ENCODE results near the gene SAA2. TPM values are rescaled to one million over a fixed set of nuclear protein-coding genes. Genes with fewer than 3 reads are reported as not detected.
"Not testable (repeated sequence)": the region's sequence is repeated elsewhere in the genome, so short reads cannot be mapped to it uniquely, and the experiment has no call there.

SAA2 gene
- total RNA-seq, 1 donor, result 0.43 TPM

GRCh38 chr11:18277565-18278271 lies 29.2 kb upstream of the SAA2 start:
- no peak overlapping the region for H3K4me3 ChIP-seq (ENCODE audit: low read depth, low read length)
- TF ChIP-seq CTCF (IDR thresholded peaks at IDR 0.05; ENCODE audit: insufficient read depth, low read depth, low read length), result no peak
- peak; percentile 49 for DNase-seq (ENCODE audit: low read depth)

GRCh38 chr11:18271206-18271605 lies 22.7 kb upstream of the SAA2 start:
- no peak overlapping the region for H3K4me3 ChIP-seq (ENCODE audit: low read depth, low read length)
- no peak for DNase-seq (ENCODE audit: low read depth)
- no peak for TF ChIP-seq CTCF (IDR thresholded peaks at IDR 0.05; ENCODE audit: insufficient read depth, low read depth, low read length)

GRCh38 chr11:18270102-18270501 lies 21.6 kb upstream of the SAA2 start:
- TF ChIP-seq CTCF (IDR thresholded peaks at IDR 0.05; ENCODE audit: insufficient read depth, low read depth, low read length), result no peak
- no peak for DNase-seq (ENCODE audit: low read depth)
- H3K4me3 ChIP-seq (ENCODE audit: low read depth, low read length), result no peak overlapping the region

GRCh38 chr11:18269252-18269651 lies 20.8 kb upstream of the SAA2 start:
- not testable (repeated sequence) for H3K4me3 ChIP-seq (ENCODE audit: low read depth, low read length); DNase-seq (ENCODE audit: low read depth)

GRCh38 chr11:18267335-18268133 lies 19.1 kb upstream of the SAA2 start:
- not testable (repeated sequence) for H3K4me3 ChIP-seq (ENCODE audit: low read depth, low read length); DNase-seq (ENCODE audit: low read depth)

- DNase-seq (ENCODE audit: low read depth), result peak; percentile 25
- no peak within 1 kb of the TSS for H3K4me3 ChIP-seq (ENCODE audit: low read depth, low read length)
- no peak for TF ChIP-seq CTCF (IDR thresholded peaks at IDR 0.05; ENCODE audit: insufficient read depth, low read depth, low read length)
Observed at GRCh38 chr11:18265949-18266348, 17.5 kb upstream of the SAA2 start, which contains the start of gene SAA1. TSS of gene SAA1 (plus strand) at chr11:18266264. CDS start at chr11:18266888, 624 bp downstream.

GRCh38 chr11:18264677-18265555 lies 16.4 kb upstream of the SAA2 start:
- no peak for TF ChIP-seq CTCF (IDR thresholded peaks at IDR 0.05; ENCODE audit: insufficient read depth, low read depth, low read length)
- no peak overlapping the region for H3K4me3 ChIP-seq (ENCODE audit: low read depth, low read length)

More at GRCh38 chr11:18264677-18265555, 16.4 kb upstream of the SAA2 start:
- no peak for DNase-seq (ENCODE audit: low read depth)
